Esophagus squamous epithelium (tissue), 5 donors: ENCODE data around the gene POLR2E. TPM values are rescaled to one million over a fixed set of nuclear protein-coding genes. Genes with fewer than 3 reads are reported as not detected.

ENCODE experiments used
- DNase-seq: peaks from one replicate; lab custom pipeline; 2025; lab: John Stamatoyannopoulos, UW
- H3K27ac ChIP-seq, 4 donors: fragments of 200-600 bp; sonication (generic); one replicate each; pipeline ENCODE4 v1.5.1; 2016 to 2019; ENCODE audit warnings: mild to moderate bottlenecking in 1 of 4
- H3K27me3 ChIP-seq, 4 donors: fragments of 200-600 bp; sonication (generic); 1 replicate in 3 of 4; 2 replicates in 1 of 4; pipeline versions ENCODE4 v1.5.1 to v1.6.0; 2017 to 2021; ENCODE audit warnings: antibody characterized with exemption in 1 of 4
- H3K36me3 ChIP-seq, 3 donors: fragments of 200-600 bp; sonication (generic); one replicate each; pipeline ENCODE4 v1.5.1; 2016 to 2019
- H3K4me1 ChIP-seq, 3 donors: fragments of 200-600 bp; sonication (generic); one replicate each; pipeline ENCODE4 v1.5.1; 2017 to 2019
- H3K4me3 ChIP-seq, 4 donors: fragments of 200-600 bp; sonication (generic); 1 replicate in 3 of 4; 2 replicates in 1 of 4; pipeline ENCODE4 v1.5.1; 2016 to 2019; ENCODE audit warnings: mild to moderate bottlenecking in 2 of 4, moderate library complexity in 1 of 4
- H3K9me3 ChIP-seq, 3 donors: fragments of 200-600 bp; sonication (generic); one replicate each; pipeline ENCODE4 v1.5.1; 2016 to 2019
- POLR2A ChIP-seq, 4 donors: fragments of 450-650 bp; IDR thresholded peaks; one replicate each; pipeline ENCODE4 v1.6.1; 2017; ENCODE audit warnings: antibody characterized with exemption in 4 of 4, mild to moderate bottlenecking in 4 of 4, moderate library complexity in 3 of 4
- WGBS, 2 donors: methylation state at CpG; one replicate each; pipeline ENCODE4 v1.1.5; 2018; 5-methylcytosine and 5-hydroxymethylcytosine counted together
- intact Hi-C: fragments of 100-400 bp; cut with DNase I; formaldehyde crosslinking; loops from one replicate; pipeline ENCODE4 v1.15.0; 2022
- total RNA-seq, 4 donors: library from RNA; depleted of rRNA; stranded (reverse); fragments of >200 nt; gene quantifications; one replicate each; pipeline ENCODE4 v1.1.0, GENCODE V29; 2016
- TF ChIP-seq, protein P1 (sequence below), 6 experiments: fragments of 450-650 bp in 4 of 6; fragments of 200-600 bp in 2 of 6; sonication (generic) in 2 of 6; IDR thresholded peaks; one replicate each; pipeline ENCODE4 v1.5.1; 2016 to 2019; ENCODE audit warnings: antibody characterized with exemption in 6 of 6, mild to moderate bottlenecking in 4 of 6, moderate library complexity in 4 of 6
- donor health status: DM: yes; HTN: yes; CAD: no.

POLR2E gene
- total RNA-seq, 4 donors from 2014 or later: 113 to 198 (median 166) TPM

GRCh38 chr19:1063030-1063908 is 31.9 kb downstream of the POLR2E start:
- Histone ChIP-seq H3K27ac (no peak overlapping the region), H3K36me3 (peaks cover 0 to 9% (median 0%) of the 10 kb centered on the region in 3 donors), H3K27me3 (peaks cover 4 to 40% (median 8%) of the 10 kb centered on the region in 4 donors), H3K9me3 (peaks cover 0 to 13% (median 5%) of the 10 kb centered on the region in 3 donors), H3K4me1 (peaks cover 22 to 41% (median 28%) of the 10 kb centered on the region in 3 donors), H3K4me3 (no peak overlapping the region)
- 62 to 82% methylated on average over 5 to 8 of the region's 37 CpGs for WGBS, 2 donors
- intact Hi-C loops: no loop called here
- TF ChIP-seq, protein P1, sequence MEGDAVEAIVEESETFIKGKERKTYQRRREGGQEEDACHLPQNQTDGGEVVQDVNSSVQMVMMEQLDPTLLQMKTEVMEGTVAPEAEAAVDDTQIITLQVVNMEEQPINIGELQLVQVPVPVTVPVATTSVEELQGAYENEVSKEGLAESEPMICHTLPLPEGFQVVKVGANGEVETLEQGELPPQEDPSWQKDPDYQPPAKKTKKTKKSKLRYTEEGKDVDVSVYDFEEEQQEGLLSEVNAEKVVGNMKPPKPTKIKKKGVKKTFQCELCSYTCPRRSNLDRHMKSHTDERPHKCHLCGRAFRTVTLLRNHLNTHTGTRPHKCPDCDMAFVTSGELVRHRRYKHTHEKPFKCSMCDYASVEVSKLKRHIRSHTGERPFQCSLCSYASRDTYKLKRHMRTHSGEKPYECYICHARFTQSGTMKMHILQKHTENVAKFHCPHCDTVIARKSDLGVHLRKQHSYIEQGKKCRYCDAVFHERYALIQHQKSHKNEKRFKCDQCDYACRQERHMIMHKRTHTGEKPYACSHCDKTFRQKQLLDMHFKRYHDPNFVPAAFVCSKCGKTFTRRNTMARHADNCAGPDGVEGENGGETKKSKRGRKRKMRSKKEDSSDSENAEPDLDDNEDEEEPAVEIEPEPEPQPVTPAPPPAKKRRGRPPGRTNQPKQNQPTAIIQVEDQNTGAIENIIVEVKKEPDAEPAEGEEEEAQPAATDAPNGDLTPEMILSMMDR (IDR thresholded peaks at IDR 0.05): no peak
- TF ChIP-seq POLR2A (IDR thresholded peaks at IDR 0.05): no peak
- DNase-seq: no peak

DNA sequence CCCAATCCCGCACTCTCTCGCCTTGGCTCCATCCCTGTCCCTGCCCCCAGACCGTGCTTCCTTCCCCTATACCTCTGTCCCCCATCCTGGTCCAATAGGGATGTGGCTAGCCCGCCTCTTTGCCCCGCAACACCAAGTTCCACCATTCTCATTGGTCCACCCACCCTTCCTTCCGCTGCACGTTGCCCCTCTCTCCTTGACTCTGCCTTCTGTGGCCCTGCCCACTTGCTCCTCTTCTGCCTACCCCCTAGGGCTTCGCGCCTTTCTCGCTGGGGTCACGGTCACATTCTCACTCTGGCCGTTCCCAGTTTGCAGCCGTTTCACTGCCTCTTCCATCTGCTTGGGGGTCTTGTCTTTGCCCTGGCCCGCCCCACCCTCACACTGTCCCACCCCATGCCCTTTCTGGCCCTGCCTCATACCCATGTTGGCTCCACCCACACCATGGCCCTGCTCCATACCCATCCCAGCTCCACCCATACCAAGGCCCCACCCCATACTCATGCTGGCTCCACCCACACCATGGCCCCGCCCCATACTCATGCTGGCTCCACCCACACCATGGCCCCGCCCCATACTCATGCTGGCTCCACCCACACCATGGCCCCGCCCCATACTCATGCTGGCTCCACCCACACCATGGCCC is 32.7 kb downstream of the POLR2E start:
- peaks cover 0 to 16% (median 0%) of the 10 kb centered on the region in 3 donors for H3K36me3 ChIP-seq
- intact Hi-C loops: no loop called here
- H3K27ac ChIP-seq: no peak overlapping the region
- peaks cover 22 to 33% (median 28%) of the 10 kb centered on the region in 3 donors for H3K4me1 ChIP-seq
- H3K4me3 ChIP-seq: no peak overlapping the region
- H3K9me3 ChIP-seq: peaks cover 0 to 20% (median 13%) of the 10 kb centered on the region in 3 donors
- TF ChIP-seq, protein P1 (IDR thresholded peaks at IDR 0.05): no peak
- no peak for DNase-seq
- 86 to 89% methylated on average over 16 to 17 of the region's 17 CpGs for WGBS, 2 donors
- peaks cover 4 to 32% (median 5%) of the 10 kb centered on the region in 4 donors for H3K27me3 ChIP-seq

- H3K36me3 ChIP-seq: peaks cover 0 to 21% (median 0%) of the 10 kb centered on the region in 3 donors
- peaks cover 0 to 27% (median under 1%) of the 10 kb centered on the region in 4 donors for H3K27me3 ChIP-seq
- no peak for TF ChIP-seq POLR2A (IDR thresholded peaks at IDR 0.05)
- TF ChIP-seq, protein P1 (IDR thresholded peaks at IDR 0.05): no peak
- intact Hi-C loops: no loop called here
- peaks cover 0 to 26% (median 18%) of the 10 kb centered on the region in 3 donors for H3K9me3 ChIP-seq
- H3K4me3 ChIP-seq: no peak overlapping the region
- H3K4me1 ChIP-seq: peaks cover 17 to 28% (median 25%) of the 10 kb centered on the region in 3 donors
- no peak overlapping the region for H3K27ac ChIP-seq
- WGBS, 2 donors: 95 to 98% methylated on average over 4 to 14 of the region's 20 CpGs
- DNase-seq: no peak
Observed at GRCh38 chr19:1061987-1062386, 33.2 kb downstream of the POLR2E start.

DNA sequence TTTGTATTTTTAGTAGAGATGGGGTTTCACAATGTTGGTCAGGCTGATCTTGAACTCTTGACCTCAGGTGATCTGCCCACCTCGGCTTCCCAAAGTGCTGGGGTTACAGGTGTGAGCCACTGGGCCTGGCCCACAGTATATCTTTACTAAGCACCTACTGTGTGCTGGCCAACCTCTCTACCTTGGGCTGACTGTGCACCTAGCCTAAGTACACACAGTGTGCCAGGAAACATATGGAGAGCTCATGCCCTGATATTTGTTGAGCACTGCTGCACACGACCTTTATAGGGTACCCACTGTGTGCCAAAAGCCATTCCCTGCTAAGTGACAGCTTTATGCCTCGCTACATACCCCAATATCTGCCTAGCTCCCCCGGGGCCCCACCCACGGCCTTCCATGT is 34.5 kb downstream of the POLR2E start:
- Histone ChIP-seq H3K4me3 (no peak overlapping the region), H3K4me1 (peaks cover 11 to 15% (median 12%) of the 10 kb centered on the region in 3 donors), H3K9me3 (peaks cover 0 to 39% (median 25%) of the 10 kb centered on the region in 3 donors), H3K27me3 (peaks cover 0 to 14% (median 0%) of the 10 kb centered on the region in 4 donors), H3K36me3 (peaks cover 0 to 34% (median 0%) of the 10 kb centered on the region in 3 donors), H3K27ac (no peak overlapping the region)
- intact Hi-C loops: no loop called here
- WGBS, 2 donors: 67 to 73% methylated on average over 1 to 4 of the region's 5 CpGs
- no peak for TF ChIP-seq POLR2A (IDR thresholded peaks at IDR 0.05)
- TF ChIP-seq, protein P1 (IDR thresholded peaks at IDR 0.05): no peak
- DNase-seq: no peak
